Loucy (cell line): ENCODE data around the gene TDG.

Experiments used
- CTCF ChIP-seq: fragments of 200-600 bp; sonication (generic); conservative IDR thresholded peaks from 2 replicates; pipeline ENCODE4 v1.5.1; 2014; ENCODE audit warnings: mild to moderate bottlenecking, antibody characterized with exemption, low read length
- EZH2phosphoT487 ChIP-seq: fragments of 200-600 bp; IDR thresholded peaks from 2 replicates; pipeline ENCODE4 v1.6.1; 2018; ENCODE audit warnings: antibody characterized with exemption, mild to moderate bottlenecking, moderate library complexity, borderline replicate concordance

GRCh38 chr12:103994235-103994634 lies 28.6 kb downstream of the TDG start:
- TF ChIP-seq EZH2phosphoT487: no peak
- no peak for TF ChIP-seq CTCF
